DND-41 (cell line): Measurements from ENCODE around the gene CEACAM3.

ENCODE experiments used
- CTCF ChIP-seq: IDR thresholded peaks from 2 replicates; pipeline ENCODE4 v1.5.1; 2012; ENCODE audit warnings: borderline replicate concordance, low read length, moderate library complexity, mild to moderate bottlenecking; ENCODE audit not compliant: poor library complexity, severe bottlenecking; ENCODE audit errors: extremely low read depth
- EZH2 ChIP-seq: IDR thresholded peaks from 3 replicates; pipeline ENCODE4 v1.6.1; 2012; ENCODE audit warnings: borderline replicate concordance, low read depth, mild to moderate bottlenecking, moderate library complexity, low read length, inconsistent platforms; ENCODE audit not compliant: severe bottlenecking

GRCh38 chr19:41843371-41843770 lies 47.0 kb downstream of the CEACAM3 start:
- no peak for TF ChIP-seq CTCF
- no peak for TF ChIP-seq EZH2
